ENCODE measurements around the gene BABAM2. TPM values are rescaled to one million over a fixed set of nuclear protein-coding genes. Genes with fewer than 3 reads are reported as not detected.

Gene BABAM2
- total RNA-seq, 4 donors from 2014 or later, result 35.0 to 70.5 (median 51.5) TPM

DNA sequence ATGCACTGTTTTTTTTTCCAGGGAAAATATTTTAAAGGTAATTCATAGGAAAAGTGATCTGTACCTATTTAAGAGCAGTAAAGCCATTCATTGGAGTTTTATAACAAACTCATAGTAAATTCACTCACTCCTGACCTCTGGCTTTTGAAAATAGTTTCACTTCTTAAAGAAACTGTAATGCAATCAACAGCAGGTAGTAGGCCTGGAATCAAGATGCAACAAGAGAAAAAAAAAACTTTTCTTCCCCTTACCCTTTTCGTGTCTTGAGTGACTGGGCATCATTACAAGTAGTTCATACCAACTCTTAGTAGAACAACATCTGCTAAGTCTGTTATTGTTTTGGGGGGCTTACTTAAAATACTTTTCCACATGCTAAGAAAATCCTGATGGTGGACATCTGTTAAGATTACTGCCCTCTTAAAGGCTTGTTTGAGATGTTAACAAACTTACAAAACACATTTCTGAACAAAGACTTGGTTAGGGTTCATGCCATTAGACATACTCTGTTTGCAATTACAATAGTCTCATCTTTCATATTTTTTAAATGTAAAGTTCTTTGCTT lies 338.0 kb downstream of the BABAM2 start:
- TF ChIP-seq, protein P1, sequence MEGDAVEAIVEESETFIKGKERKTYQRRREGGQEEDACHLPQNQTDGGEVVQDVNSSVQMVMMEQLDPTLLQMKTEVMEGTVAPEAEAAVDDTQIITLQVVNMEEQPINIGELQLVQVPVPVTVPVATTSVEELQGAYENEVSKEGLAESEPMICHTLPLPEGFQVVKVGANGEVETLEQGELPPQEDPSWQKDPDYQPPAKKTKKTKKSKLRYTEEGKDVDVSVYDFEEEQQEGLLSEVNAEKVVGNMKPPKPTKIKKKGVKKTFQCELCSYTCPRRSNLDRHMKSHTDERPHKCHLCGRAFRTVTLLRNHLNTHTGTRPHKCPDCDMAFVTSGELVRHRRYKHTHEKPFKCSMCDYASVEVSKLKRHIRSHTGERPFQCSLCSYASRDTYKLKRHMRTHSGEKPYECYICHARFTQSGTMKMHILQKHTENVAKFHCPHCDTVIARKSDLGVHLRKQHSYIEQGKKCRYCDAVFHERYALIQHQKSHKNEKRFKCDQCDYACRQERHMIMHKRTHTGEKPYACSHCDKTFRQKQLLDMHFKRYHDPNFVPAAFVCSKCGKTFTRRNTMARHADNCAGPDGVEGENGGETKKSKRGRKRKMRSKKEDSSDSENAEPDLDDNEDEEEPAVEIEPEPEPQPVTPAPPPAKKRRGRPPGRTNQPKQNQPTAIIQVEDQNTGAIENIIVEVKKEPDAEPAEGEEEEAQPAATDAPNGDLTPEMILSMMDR (IDR thresholded peaks at IDR 0.05), result peak in 4 of 6 experiments; percentile 8 to 67 (median 49)
- no peak for TF ChIP-seq POLR2A (IDR thresholded peaks at IDR 0.05)
- H3K4me3 ChIP-seq, result no peak overlapping the region
- H3K9me3 ChIP-seq, result no peaks in the 10 kb centered on the region
- no peak overlapping the region for H3K27ac ChIP-seq
- H3K36me3 ChIP-seq, result no peaks in the 10 kb centered on the region
- H3K27me3 ChIP-seq, result no peaks in the 10 kb centered on the region
- H3K4me1 ChIP-seq, result peaks cover 0 to 25% (median 0%) of the 10 kb centered on the region in 4 donors
- DNase-seq, result no peak

- H3K4me1 ChIP-seq, result peaks cover 0 to 24% (median 0%) of the 10 kb centered on the region in 4 donors
- H3K4me3 ChIP-seq, result no peak overlapping the region
- TF ChIP-seq, protein P1 (IDR thresholded peaks at IDR 0.05), result no peak
- no peak for TF ChIP-seq POLR2A (IDR thresholded peaks at IDR 0.05)
- no peak for DNase-seq
- H3K27me3 ChIP-seq, result no peaks in the 10 kb centered on the region
- no peaks in the 10 kb centered on the region for H3K36me3 ChIP-seq
- H3K27ac ChIP-seq, result no peak overlapping the region
- H3K9me3 ChIP-seq, result no peaks in the 10 kb centered on the region
Observed at GRCh38 chr2:28231110-28231631, 340.6 kb downstream of the BABAM2 start.

- no peaks in the 10 kb centered on the region for H3K27me3 ChIP-seq
- H3K9me3 ChIP-seq, result no peaks in the 10 kb centered on the region
- H3K4me1 ChIP-seq, result peaks cover 0 to 24% (median 0%) of the 10 kb centered on the region in 4 donors
- no peaks in the 10 kb centered on the region for H3K36me3 ChIP-seq
- peak overlapping the region in 3 of 4 donors; percentile 61 to 88 (median 82) for H3K27ac ChIP-seq
- no peak overlapping the region for H3K4me3 ChIP-seq
- TF ChIP-seq POLR2A (IDR thresholded peaks at IDR 0.05), result peak in 1 of 2 donors; percentile 24
- TF ChIP-seq, protein P1 (IDR thresholded peaks at IDR 0.05), result no peak
- DNase-seq, result peak in 1 of 3 donors; percentile 55
Observed at GRCh38 chr2:28232295-28232694, 341.8 kb downstream of the BABAM2 start.

DNA sequence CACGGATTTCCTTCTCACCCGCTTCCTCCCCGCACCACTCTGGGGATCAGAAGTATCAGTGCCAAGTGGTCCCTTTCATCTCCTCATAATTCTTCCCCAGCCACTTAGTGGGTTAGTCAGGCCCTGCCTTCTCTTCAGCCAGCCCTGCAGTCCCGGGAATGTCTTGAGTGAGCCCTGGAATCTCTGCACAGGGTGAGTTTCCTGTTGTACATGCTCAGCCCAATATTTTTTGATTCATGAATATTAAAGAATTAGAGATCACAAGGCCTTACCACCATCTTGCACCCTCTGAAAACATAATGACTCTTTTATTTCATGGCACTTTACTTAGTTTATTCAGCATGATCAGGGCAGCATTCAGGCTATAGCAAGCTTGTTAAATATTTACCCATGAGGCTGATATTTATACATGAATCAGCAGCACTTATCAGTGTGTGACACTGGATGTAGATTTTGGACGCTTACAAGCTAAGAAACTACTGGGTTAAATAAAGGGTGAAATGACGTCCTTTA lies 342.7 kb downstream of the BABAM2 start:
- no peak for TF ChIP-seq POLR2A (IDR thresholded peaks at IDR 0.05)
- TF ChIP-seq, protein P1 (IDR thresholded peaks at IDR 0.05), result no peak
- H3K36me3 ChIP-seq, result no peaks in the 10 kb centered on the region
- H3K4me1 ChIP-seq, result peaks cover 0 to 24% (median 0%) of the 10 kb centered on the region in 4 donors
- H3K27me3 ChIP-seq, result no peaks in the 10 kb centered on the region
- H3K27ac ChIP-seq, result peak overlapping the region in 3 of 4 donors; percentile 61 to 88 (median 82)
- peak overlapping the region in 2 of 4 donors; percentile 4 to 24 for H3K4me3 ChIP-seq
- no peak for DNase-seq
- no peaks in the 10 kb centered on the region for H3K9me3 ChIP-seq

- H3K4me3 ChIP-seq, result no peak overlapping the region
- DNase-seq, result no peak
- H3K9me3 ChIP-seq, result no peaks in the 10 kb centered on the region
- H3K27ac ChIP-seq, result no peak overlapping the region
- peaks cover 0 to 24% (median 0%) of the 10 kb centered on the region in 4 donors for H3K4me1 ChIP-seq
- no peaks in the 10 kb centered on the region for H3K36me3 ChIP-seq
- no peaks in the 10 kb centered on the region for H3K27me3 ChIP-seq
- no peak for TF ChIP-seq POLR2A (IDR thresholded peaks at IDR 0.05)
- TF ChIP-seq, protein P1 (IDR thresholded peaks at IDR 0.05), result no peak
Observed at GRCh38 chr2:28234807-28235206, 344.3 kb downstream of the BABAM2 start.

Measured in Peyer's patch (tissue), 4 donors.